Body of pancreas (tissue), 4 donors: Measurements from ENCODE around the gene FLYWCH1.

Experiments
- POLR2A ChIP-seq, 3 donors: fragments of 450-650 bp; IDR thresholded peaks; one replicate each; pipeline ENCODE4 v1.6.1; 2016; ENCODE audit warnings: antibody characterized with exemption in 3 of 3, mild to moderate bottlenecking in 2 of 3
- TF ChIP-seq, protein P1 (sequence below), 7 experiments: fragments of 450-650 bp in 4 of 7; fragments of 200-600 bp in 3 of 7; sonication (generic) in 3 of 7; IDR thresholded peaks; one replicate each; pipeline ENCODE4 v1.5.1; 2016 to 2019; ENCODE audit warnings: antibody characterized with exemption in 7 of 7

DNA sequence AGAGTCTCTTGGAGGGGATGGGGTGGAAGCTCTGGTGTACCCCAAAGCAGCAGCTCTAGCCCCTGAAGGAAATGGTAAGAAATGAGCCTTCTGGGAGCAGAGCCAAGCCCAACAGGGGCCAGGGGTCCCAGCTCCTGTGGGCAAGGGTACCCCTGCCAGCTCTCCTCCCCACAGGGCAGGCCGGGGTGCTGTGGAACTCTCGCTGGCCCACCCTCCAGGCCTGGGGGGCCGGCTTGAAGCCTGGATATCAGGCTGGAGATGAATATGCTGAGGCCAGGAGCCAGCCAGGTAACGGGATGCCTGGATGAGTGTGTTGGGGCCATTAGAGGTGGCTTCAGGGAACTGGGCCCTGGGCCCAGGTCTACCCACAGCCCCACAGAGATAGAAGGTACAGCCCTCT lies 88.8 kb downstream of the FLYWCH1 start:
- TF ChIP-seq, protein P1, sequence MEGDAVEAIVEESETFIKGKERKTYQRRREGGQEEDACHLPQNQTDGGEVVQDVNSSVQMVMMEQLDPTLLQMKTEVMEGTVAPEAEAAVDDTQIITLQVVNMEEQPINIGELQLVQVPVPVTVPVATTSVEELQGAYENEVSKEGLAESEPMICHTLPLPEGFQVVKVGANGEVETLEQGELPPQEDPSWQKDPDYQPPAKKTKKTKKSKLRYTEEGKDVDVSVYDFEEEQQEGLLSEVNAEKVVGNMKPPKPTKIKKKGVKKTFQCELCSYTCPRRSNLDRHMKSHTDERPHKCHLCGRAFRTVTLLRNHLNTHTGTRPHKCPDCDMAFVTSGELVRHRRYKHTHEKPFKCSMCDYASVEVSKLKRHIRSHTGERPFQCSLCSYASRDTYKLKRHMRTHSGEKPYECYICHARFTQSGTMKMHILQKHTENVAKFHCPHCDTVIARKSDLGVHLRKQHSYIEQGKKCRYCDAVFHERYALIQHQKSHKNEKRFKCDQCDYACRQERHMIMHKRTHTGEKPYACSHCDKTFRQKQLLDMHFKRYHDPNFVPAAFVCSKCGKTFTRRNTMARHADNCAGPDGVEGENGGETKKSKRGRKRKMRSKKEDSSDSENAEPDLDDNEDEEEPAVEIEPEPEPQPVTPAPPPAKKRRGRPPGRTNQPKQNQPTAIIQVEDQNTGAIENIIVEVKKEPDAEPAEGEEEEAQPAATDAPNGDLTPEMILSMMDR (IDR thresholded peaks at IDR 0.05), result no peak
- no peak for TF ChIP-seq POLR2A (IDR thresholded peaks at IDR 0.05)
